ENCODE results near the gene SSB.
A peak's percentile ranks its signal among the peaks of the same experiment; 100 is the strongest.

The SSB gene

DNA sequence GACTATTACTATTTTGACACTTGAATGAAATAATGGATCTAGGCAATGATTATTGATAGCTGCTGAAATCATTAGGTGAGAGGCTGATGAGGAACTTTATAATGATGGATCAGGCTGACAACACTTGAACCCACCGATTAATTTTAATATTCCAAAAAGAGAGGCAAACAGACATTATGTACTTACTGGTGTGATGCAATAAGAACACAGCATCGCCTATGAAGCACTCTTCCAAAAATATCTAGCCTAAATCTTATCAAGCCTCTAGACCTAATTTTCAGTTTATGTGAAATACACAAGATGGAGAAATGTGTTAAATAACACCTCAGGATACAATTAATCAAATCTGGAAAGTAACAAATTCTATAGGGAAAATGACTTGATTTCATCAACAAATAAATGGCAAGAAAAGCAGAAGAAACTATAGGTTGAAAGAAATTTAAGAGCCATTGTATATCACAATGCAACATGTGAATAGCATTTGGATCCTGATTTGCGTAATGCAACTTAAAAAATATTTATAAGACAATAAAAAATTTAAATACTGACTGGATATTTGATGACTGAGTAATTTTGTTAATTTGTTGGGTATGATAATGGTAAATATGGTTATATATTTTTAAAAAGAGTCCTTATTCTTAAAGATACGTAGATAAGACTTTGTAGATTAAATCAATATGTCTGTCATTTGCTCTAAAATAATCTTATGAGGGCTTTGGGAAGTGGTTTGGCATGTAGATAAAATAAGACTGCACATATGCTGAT lies 17.2 kb upstream of the SSB start:
- DNase-seq (ENCODE audit: low spot score): no peak
- Histone ChIP-seq H3K27ac (no peak overlapping the region), H3K4me3 (no peak overlapping the region)
- TF ChIP-seq CTCF (IDR thresholded peaks at IDR 0.05): no peak

- Histone ChIP-seq H3K27ac (peak overlapping the region in 1 of 2 donors; percentile 47), H3K4me3 (no peak overlapping the region)
- no peak for TF ChIP-seq CTCF (IDR thresholded peaks at IDR 0.05)
- DNase-seq (ENCODE audit: low spot score): no peak
These were observed 16.2 kb upstream of the SSB start for GRCh38 chr2:169782513-169782912.

DNA sequence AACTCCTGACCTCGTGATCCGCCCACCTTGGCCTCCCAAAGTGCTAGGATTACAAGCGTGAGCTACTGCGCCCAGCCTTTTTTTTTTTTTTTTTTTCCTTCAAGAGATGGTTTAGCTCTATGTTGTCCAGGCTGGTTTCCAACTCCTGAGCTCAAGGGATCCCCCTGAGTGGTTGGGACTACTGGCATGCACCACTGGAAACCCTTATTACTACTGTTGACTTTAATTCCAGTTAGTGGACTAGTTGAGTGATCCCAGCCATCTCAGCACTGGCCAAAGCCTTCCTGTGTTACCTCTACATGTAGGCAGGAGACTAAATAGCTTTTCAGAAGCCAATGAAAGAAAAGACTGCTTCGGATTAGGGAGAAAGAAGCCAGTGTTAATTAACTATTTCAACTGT lies 8.1 kb upstream of the SSB start:
- H3K4me3 ChIP-seq: no peak overlapping the region
- no peak for DNase-seq (ENCODE audit: low spot score)
- H3K27ac ChIP-seq: no peak overlapping the region
- TF ChIP-seq CTCF (IDR thresholded peaks at IDR 0.05): no peak

DNA sequence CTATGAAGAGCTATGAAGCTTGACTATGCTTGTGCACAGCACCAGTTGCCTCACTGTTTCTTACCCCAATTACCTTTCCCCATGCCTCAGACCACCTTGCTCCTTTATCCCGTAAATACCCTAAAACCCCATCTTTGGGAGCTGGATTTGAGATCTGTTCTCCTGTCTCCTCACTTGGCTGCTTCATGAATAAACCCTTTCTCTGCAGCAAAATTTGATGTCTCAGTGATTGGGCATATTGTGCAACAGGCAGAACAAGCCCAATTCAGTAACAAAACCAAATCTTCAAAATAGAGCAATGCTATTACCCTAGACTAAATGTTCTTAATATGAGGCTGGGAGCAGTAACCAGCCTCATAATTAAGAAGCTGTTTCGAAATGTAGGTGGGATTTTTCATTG lies 3.5 kb upstream of the SSB start:
- H3K27ac ChIP-seq: no peak overlapping the region
- no peak for TF ChIP-seq CTCF (IDR thresholded peaks at IDR 0.05)
- no peak for DNase-seq (ENCODE audit: low spot score)
- H3K4me3 ChIP-seq: no peak overlapping the region

DNA sequence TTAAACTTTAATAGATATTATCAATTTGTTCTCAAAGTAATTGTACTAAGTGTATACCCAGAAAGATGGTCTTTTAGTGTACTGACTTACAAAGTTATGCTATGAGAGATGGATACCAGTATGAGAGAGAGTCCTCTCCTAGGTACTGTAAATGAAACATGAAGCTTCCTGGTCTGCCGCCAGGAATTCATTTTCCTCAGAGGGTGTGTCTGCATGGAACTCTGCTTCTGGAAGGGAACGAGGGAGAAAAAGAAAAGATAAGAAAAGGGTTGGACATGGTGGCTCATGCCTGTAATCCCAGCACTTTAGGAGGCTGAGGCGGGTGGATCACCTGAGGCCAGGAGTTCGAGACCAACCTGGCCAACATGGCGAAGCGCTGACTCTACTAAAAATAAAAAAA lies 2.2 kb upstream of the SSB start:
- TF ChIP-seq CTCF (IDR thresholded peaks at IDR 0.05): no peak
- DNase-seq (ENCODE audit: low spot score): no peak
- no peak overlapping the region for H3K4me3 ChIP-seq
- no peak overlapping the region for H3K27ac ChIP-seq

DNA sequence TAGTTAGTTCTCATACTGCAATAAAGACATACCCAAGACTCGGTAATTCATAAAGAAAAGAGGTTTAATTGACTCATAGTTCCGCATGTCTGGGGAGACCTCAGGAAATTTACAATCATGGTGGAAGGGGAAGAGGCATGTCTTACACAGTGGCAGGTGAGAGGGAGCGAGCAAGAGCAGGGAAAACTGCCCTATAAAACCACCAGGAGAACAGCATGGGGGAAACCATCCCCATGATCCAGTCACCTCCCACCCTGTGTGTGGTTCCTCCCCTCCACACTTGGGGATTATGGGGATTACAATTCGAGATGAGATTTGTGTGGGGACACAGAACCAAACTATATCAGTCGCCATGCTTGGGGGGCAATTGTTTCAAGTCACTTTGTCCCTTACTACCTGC lies 1.1 kb upstream of the SSB start:
- H3K4me3 ChIP-seq: no peak overlapping the region
- TF ChIP-seq CTCF (IDR thresholded peaks at IDR 0.05): no peak
- no peak for DNase-seq (ENCODE audit: low spot score)
- H3K27ac ChIP-seq: no peak overlapping the region

GRCh38 chr2:169798397-169798717 lies 314 bp upstream of the SSB start:
- no peak for DNase-seq (ENCODE audit: low spot score)
- H3K4me3 ChIP-seq: peak overlapping the region; percentile 97
- peak overlapping the region; percentile 81 to 92 for H3K27ac ChIP-seq
- TF ChIP-seq CTCF (IDR thresholded peaks at IDR 0.05): no peak

Measured in coronary artery (tissue), 2 donors.